Hematopoietic multipotent progenitor cell (in vitro differentiated cells): Measurements from ENCODE around the gene ST13. TPM values are rescaled to one million over a fixed set of nuclear protein-coding genes. Genes with fewer than 3 reads are reported as not detected.
"Not testable (repeated sequence)": the region's sequence is repeated elsewhere in the genome, so short reads cannot be mapped to it uniquely, and the experiment has no call there.

Experiments used
- DNase-seq, 3 donors: peaks; one replicate each; pipeline ENCODE4 v3.0.0-alpha.2; 2011 to 2015; ENCODE audit warnings: low read depth in 2 of 3, low spot score in 2 of 3
- small RNA-seq: library from RNA; depleted of rRNA; stranded (forward); fragments of <200 nt; gene quantifications from one replicate; pipeline ENCODE3, GENCODE V24; 2012
- total RNA-seq: library from RNA; depleted of rRNA; stranded (reverse); fragments of >200 nt; gene quantifications from one replicate; pipeline ENCODE4 v1.2.3, GENCODE V29; 2012

The ST13 gene
- total RNA-seq, 1 donor: 86.2 TPM

DNA sequence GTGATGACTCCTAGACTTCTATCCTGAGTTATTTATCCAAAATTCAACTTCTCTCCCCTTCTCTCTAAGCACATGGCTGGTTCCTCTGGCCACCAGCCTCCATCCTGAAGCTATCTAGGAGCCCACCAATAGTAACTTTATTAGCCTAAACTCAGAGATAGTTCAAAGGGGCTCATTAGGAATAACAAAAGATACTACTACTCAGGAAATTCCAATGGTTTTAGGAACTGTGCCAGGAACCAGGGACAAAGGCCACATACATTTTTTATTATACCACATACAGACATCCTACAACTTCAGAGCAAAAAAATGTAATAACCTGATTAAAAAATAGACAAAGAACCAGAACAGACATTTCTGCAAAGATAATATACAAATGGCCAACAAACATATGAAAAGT lies 65.2 kb downstream of the ST13 start:
- DNase-seq: no peak

DNA sequence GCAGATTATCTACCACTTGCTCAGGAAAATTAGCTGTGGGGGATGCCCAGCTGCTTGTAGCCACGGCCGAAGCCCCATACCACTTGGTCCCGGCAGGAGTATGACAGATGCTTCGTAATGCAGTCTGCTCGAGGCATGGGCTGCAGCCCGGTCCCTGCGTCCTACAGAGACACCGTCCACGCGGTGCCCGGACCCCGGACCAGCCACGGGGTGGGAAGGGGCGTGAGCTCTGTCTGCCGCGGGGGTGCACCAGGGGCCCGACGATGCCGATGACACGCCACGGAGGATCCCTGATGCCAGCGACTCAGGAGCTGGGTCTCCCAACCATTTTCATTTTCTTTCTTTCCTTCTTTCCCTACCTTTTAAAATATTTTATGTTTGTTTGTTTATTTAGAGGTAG lies 67.3 kb downstream of the ST13 start:
- DNase-seq: no peak

DNA sequence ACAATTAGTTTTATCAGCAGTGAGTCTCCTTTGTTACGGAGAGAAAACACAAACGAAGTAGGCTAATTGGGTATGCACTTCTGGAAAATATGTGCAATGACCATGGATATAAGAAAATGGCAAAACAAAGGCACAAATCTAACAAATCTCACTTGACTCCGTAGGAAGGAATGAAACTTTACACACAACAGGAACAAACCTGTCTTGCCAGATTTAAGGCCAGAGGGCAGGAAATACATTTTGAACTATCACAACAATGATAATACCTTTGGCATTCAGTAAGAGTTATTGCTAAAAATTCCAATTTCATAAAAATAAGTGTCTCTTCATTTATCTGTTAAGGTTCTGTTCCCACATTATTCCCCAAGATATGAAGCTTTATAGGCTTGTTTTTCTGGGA lies 73.9 kb downstream of the ST13 start:
- no peak for DNase-seq

DNA sequence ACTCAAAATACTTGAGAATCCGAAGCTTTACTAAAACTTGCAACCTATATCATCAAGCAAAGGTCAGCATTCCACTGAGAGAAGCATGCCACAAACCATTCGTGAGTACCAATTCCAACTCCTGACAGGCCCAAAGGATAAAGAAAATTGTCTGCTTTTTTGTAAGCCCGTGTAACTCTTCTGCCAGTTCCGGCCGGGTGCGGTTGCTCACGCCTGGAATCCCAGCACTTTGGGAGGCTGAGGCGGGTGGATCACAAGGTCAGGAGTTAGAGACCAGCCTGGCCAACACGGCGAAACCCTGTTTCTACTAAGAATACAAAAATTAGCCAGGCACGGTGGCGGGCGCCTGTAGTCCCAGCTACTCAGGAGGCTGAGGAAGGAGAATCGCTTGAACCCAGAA lies 74.7 kb downstream of the ST13 start:
- DNase-seq: not testable (repeated sequence)

Small RNAs within 50 kb of the gene (small RNA-seq; reads per million reads assigned to genes)
- gene JTBP1 (not detected), gene MIR4766 (0.47 reads per million)

Other genes starting within 250 kb of the ST13 start
- gene MRTFA, start 219.9 kb downstream of the ST13 start, total RNA-seq: 84.3 TPM
- gene MCHR1, start 177.2 kb downstream of the ST13 start, total RNA-seq: not detected
- gene SLC25A17, start 37.3 kb downstream of the ST13 start, total RNA-seq: 8.9 TPM
- gene XPNPEP3, start 509 bp upstream of the ST13 start, total RNA-seq: 7.5 TPM
- not detected for gene DNAJB7, start 5.5 kb upstream of the ST13 start, total RNA-seq
- 40.7 TPM for gene RBX1, start 94.7 kb upstream of the ST13 start, total RNA-seq
- 119 TPM for gene EP300, start 236.0 kb upstream of the ST13 start, total RNA-seq